Loucy (cell line): ENCODE measurements around the gene SGIP1.

Source experiments
- H2AFZ ChIP-seq: fragments of 200-600 bp; sonication (generic); 2 replicates; pipeline ENCODE4 v1.6.0; 2016; ENCODE audit warnings: antibody characterized with exemption, mild to moderate bottlenecking, low read length, moderate library complexity
- H3F3A ChIP-seq: fragments of 200-600 bp; 2 replicates; pipeline ENCODE4 v1.6.0; 2016; ENCODE audit warnings: antibody characterized with exemption, low read depth, mild to moderate bottlenecking
- H3K27me3 ChIP-seq: fragments of 200-600 bp; sonication (generic); 2 replicates; pipeline ENCODE4 v1.6.1; 2014; ENCODE audit warnings: low read length, mild to moderate bottlenecking; ENCODE audit not compliant: insufficient read depth, poor library complexity, severe bottlenecking
- H3K36me3 ChIP-seq: fragments of 200-600 bp; sonication (generic); 2 replicates; pipeline ENCODE4 v1.6.1; 2016; ENCODE audit warnings: low read length; ENCODE audit not compliant: insufficient read depth
- H3K4me1 ChIP-seq: fragments of 200-600 bp; sonication (generic); 2 replicates; pipeline ENCODE4 v1.5.1; 2014; ENCODE audit warnings: low read length, mild to moderate bottlenecking; ENCODE audit not compliant: insufficient read depth, poor library complexity, severe bottlenecking
- H3K4me2 ChIP-seq: fragments of 200-600 bp; sonication (generic); 2 replicates; pipeline ENCODE4 v1.6.0; 2014; ENCODE audit warnings: antibody characterized with exemption, low read length, low read depth, mild to moderate bottlenecking; ENCODE audit not compliant: poor library complexity, severe bottlenecking
- H3K4me3 ChIP-seq: fragments of 200-600 bp; sonication (generic); 2 replicates; pipeline ENCODE4 v1.5.1; 2014; ENCODE audit warnings: low read length, mild to moderate bottlenecking, mixed read lengths; ENCODE audit not compliant: poor library complexity, severe bottlenecking
- H3K79me2 ChIP-seq: fragments of 200-600 bp; sonication (generic); 2 replicates; pipeline ENCODE4 v1.6.1; 2014; ENCODE audit warnings: low read length; ENCODE audit not compliant: insufficient read depth
- H3K9ac ChIP-seq: fragments of 200-600 bp; sonication (generic); 2 replicates; pipeline ENCODE4 v1.6.0; 2014; ENCODE audit warnings: mild to moderate bottlenecking, low read depth, low read length, moderate library complexity; ENCODE audit not compliant: poor library complexity, severe bottlenecking
- H3K9me2 ChIP-seq: fragments of 200-600 bp; sonication (generic); replicated peaks from 2 replicates; pipeline ENCODE4 v1.6.1; 2016; ENCODE audit warnings: low read depth, low read length, mixed read lengths
- H3K9me3 ChIP-seq: fragments of 200-600 bp; sonication (generic); 2 replicates; pipeline ENCODE4 v1.6.1; 2014; ENCODE audit warnings: mild to moderate bottlenecking, antibody characterized with exemption, low read length, low read depth; ENCODE audit not compliant: insufficient read depth
- H4K20me1 ChIP-seq: fragments of 200-600 bp; sonication (generic); 2 replicates; pipeline ENCODE4 v1.6.0; 2014; ENCODE audit warnings: antibody characterized with exemption, low read length, mild to moderate bottlenecking; ENCODE audit not compliant: insufficient read depth, poor library complexity, severe bottlenecking
- EZH2phosphoT487 ChIP-seq: fragments of 200-600 bp; IDR thresholded peaks from 2 replicates; pipeline ENCODE4 v1.6.1; 2018; ENCODE audit warnings: antibody characterized with exemption, mild to moderate bottlenecking, moderate library complexity, borderline replicate concordance
- TF ChIP-seq, protein P1 (sequence below): fragments of 200-600 bp; sonication (generic); conservative IDR thresholded peaks from 2 replicates; pipeline ENCODE4 v1.5.1; 2014; ENCODE audit warnings: mild to moderate bottlenecking, antibody characterized with exemption, low read length

SGIP1 gene

DNA sequence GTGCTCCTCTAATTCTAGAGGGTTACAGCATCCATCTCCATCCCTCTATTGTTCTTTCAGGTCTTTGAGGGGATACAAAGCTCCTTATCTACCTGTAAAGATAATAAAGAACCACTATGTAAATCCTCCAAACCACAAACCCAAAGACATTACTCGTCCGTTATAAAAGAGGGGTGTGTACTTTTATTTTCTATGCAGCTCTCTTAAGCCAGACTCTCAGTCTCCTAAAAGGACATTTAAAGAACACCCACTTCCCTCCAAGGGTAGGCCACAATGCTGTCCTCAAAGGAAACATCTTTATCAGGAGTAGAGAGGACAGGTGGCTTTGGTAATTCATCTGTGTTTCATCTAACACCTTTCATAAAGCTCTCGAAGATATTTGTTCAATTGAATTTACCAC lies 150.4 kb downstream of the SGIP1 start:
- H3K27me3 ChIP-seq: no peaks in the 10 kb centered on the region
- TF ChIP-seq EZH2phosphoT487: no peak
- TF ChIP-seq, protein P1, sequence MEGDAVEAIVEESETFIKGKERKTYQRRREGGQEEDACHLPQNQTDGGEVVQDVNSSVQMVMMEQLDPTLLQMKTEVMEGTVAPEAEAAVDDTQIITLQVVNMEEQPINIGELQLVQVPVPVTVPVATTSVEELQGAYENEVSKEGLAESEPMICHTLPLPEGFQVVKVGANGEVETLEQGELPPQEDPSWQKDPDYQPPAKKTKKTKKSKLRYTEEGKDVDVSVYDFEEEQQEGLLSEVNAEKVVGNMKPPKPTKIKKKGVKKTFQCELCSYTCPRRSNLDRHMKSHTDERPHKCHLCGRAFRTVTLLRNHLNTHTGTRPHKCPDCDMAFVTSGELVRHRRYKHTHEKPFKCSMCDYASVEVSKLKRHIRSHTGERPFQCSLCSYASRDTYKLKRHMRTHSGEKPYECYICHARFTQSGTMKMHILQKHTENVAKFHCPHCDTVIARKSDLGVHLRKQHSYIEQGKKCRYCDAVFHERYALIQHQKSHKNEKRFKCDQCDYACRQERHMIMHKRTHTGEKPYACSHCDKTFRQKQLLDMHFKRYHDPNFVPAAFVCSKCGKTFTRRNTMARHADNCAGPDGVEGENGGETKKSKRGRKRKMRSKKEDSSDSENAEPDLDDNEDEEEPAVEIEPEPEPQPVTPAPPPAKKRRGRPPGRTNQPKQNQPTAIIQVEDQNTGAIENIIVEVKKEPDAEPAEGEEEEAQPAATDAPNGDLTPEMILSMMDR: no peak

DNA sequence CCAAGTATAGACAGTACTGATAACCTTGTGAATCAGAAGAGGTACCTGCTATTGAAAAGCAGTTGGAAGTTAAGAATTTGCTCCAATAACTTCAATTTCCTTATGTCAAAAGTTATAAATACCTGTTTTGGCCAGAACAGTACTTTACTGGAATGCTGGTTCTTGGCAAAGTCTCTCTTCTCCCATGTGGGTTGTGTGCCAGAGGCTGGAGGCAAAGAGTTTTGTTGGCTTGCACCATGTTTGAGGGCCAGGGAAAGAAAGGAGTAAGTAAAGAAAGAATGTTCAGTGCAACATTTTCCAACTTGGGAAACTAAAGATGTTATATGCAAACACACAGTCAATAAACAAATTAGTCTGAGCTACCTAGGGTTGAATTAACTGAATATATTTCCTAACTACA lies 151.3 kb downstream of the SGIP1 start:
- TF ChIP-seq, protein P1: no peak
- TF ChIP-seq EZH2phosphoT487: no peak
- H3K9me3 ChIP-seq: no peaks in the 10 kb centered on the region
- no peaks in the 10 kb centered on the region for H4K20me1 ChIP-seq
- no peaks in the 10 kb centered on the region for H3K9me2 ChIP-seq
- H3F3A ChIP-seq: no peaks in the 10 kb centered on the region
- peaks cover 82% of the 10 kb centered on the region for H3K4me1 ChIP-seq
- H3K4me3 ChIP-seq: no peak overlapping the region
- H3K4me2 ChIP-seq: no peak overlapping the region
- H2AFZ ChIP-seq: no peak overlapping the region
- no peaks in the 10 kb centered on the region for H3K27me3 ChIP-seq
- H3K9ac ChIP-seq: no peak overlapping the region
- no peaks in the 10 kb centered on the region for H3K79me2 ChIP-seq
- H3K36me3 ChIP-seq: no peaks in the 10 kb centered on the region

More for the DNA sequence above, 150.4 kb downstream of the SGIP1 start:
- Histone ChIP-seq H4K20me1 (no peaks in the 10 kb centered on the region), H3K9me3 (no peaks in the 10 kb centered on the region), H3F3A (no peaks in the 10 kb centered on the region), H3K9ac (no peak overlapping the region), H3K4me2 (peak overlapping the region; percentile 63), H3K79me2 (no peaks in the 10 kb centered on the region), H2AFZ (no peak overlapping the region), H3K36me3 (no peaks in the 10 kb centered on the region), H3K4me1 (peaks cover 75% of the 10 kb centered on the region), H3K4me3 (peak overlapping the region; percentile 26), H3K9me2 (no peaks in the 10 kb centered on the region)

DNA sequence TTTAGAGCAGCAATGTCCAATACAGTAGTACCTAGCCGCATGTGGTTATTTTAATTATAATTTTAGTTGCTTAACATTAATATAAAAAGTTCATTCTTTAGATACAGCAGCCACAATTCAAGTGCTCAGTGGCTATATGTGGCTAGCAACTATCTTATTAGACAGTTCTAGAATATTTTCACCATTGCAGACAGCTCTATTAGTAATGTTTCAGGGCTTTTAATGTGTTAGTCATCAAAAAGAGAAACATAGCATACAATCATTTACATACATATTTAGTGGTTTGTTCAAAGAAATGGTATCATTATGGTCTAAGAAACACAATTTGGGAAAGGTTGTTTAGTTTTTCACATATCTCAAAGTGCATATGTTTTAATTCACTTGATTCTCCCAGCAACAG lies 151.7 kb downstream of the SGIP1 start:
- no peaks in the 10 kb centered on the region for H4K20me1 ChIP-seq
- no peaks in the 10 kb centered on the region for H3F3A ChIP-seq
- TF ChIP-seq, protein P1: no peak
- TF ChIP-seq EZH2phosphoT487: no peak
- no peak overlapping the region for H3K4me2 ChIP-seq
- H3K27me3 ChIP-seq: no peaks in the 10 kb centered on the region
- H3K79me2 ChIP-seq: no peaks in the 10 kb centered on the region
- no peak overlapping the region for H3K4me3 ChIP-seq
- H3K9ac ChIP-seq: no peak overlapping the region
- H3K4me1 ChIP-seq: peaks cover 85% of the 10 kb centered on the region
- no peaks in the 10 kb centered on the region for H3K9me2 ChIP-seq
- H3K36me3 ChIP-seq: no peaks in the 10 kb centered on the region
- no peak overlapping the region for H2AFZ ChIP-seq
- H3K9me3 ChIP-seq: no peaks in the 10 kb centered on the region
